Uterus (tissue), 4 donors: ENCODE measurements around the gene ANXA4. TPM values are rescaled to one million over a fixed set of nuclear protein-coding genes. Genes with fewer than 3 reads are reported as not detected.

Experiments used
- DNase-seq, 2 donors: peaks; one replicate each; pipeline ENCODE4 v3.0.0-alpha.2; 2019 to 2020
- H3K27ac ChIP-seq, 2 donors: fragments of 200-600 bp; sonication (generic); 1 replicate in 1 of 2; 2 replicates in 1 of 2; pipeline ENCODE4 v1.5.1; 2016 to 2018
- H3K27me3 ChIP-seq, 2 donors: fragments of 200-600 bp; sonication (generic); one replicate each; pipeline ENCODE4 v1.5.1; 2018 to 2019; ENCODE audit warnings: control low read depth in 1 of 2
- H3K36me3 ChIP-seq, 2 donors: fragments of 200-600 bp; sonication (generic); one replicate each; pipeline ENCODE4 v1.5.1; 2019; ENCODE audit warnings: control low read depth in 1 of 2
- H3K4me1 ChIP-seq, 2 donors: fragments of 200-600 bp; sonication (generic); one replicate each; pipeline ENCODE4 v1.5.1; 2018 to 2019; ENCODE audit warnings: control low read depth in 1 of 2
- H3K4me3 ChIP-seq, 2 donors: fragments of 200-600 bp; sonication (generic); 1 replicate in 1 of 2; 2 replicates in 1 of 2; pipeline ENCODE4 v1.5.1; 2018 to 2019; ENCODE audit warnings: mild to moderate bottlenecking in 1 of 2
- H3K9me3 ChIP-seq, 2 donors: fragments of 200-600 bp; sonication (generic); one replicate each; pipeline ENCODE4 v1.5.1; 2019; ENCODE audit warnings: control low read depth in 1 of 2
- POLR2A ChIP-seq, 2 donors: fragments of 450-650 bp; IDR thresholded peaks; one replicate each; pipeline ENCODE4 v1.6.1; 2016; ENCODE audit warnings: antibody characterized with exemption in 2 of 2, mild to moderate bottlenecking in 1 of 2, moderate library complexity in 1 of 2
- intact Hi-C: fragments of 100-400 bp; cut with DNase I; formaldehyde crosslinking; loops from one replicate; pipeline ENCODE4 v1.15.1; 2023; ENCODE audit warnings: low total_unique reads
- total RNA-seq, 4 donors: library from RNA; depleted of rRNA in 3 of 4; stranded (reverse); fragments of >200 nt in 3 of 4; gene quantifications; one replicate each; pipeline versions ENCODE4 v1.1.0 to v1.2.4, GENCODE V29; 2014 to 2023
- TF ChIP-seq, protein P1 (sequence below), 4 experiments: fragments of 200-600 bp in 2 of 4; fragments of 450-650 bp in 2 of 4; sonication (generic) in 2 of 4; IDR thresholded peaks; one replicate each; pipeline ENCODE4 v1.5.1; 2016 to 2019; ENCODE audit warnings: antibody characterized with exemption in 4 of 4, mild to moderate bottlenecking in 2 of 4, moderate library complexity in 1 of 4
- donor health status: DM: yes; HTN: yes; CAD: no.

The ANXA4 gene
- total RNA-seq, 4 donors from 2014 or later = 17.4 to 78.5 (median 32.4) TPM

DNA sequence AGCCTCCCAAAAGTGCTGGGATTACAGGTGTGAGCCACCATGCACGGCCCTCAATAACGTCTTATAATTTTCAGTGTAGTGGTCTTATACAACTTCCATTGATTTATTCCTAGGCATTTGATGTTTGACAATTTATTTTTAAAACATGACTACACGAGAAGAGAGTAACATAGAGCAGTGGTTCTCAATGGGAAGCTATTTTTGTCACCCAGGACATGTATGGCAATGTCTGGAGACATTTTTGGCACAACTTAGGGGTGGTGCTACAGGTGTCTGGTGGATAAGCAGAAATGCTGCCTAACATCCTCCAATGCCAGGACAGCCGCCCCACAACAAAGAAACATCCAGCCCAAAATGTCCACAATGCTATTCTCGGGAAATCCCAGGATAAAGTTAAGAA is 12.7 kb upstream of the ANXA4 start:
- TF ChIP-seq, protein P1, sequence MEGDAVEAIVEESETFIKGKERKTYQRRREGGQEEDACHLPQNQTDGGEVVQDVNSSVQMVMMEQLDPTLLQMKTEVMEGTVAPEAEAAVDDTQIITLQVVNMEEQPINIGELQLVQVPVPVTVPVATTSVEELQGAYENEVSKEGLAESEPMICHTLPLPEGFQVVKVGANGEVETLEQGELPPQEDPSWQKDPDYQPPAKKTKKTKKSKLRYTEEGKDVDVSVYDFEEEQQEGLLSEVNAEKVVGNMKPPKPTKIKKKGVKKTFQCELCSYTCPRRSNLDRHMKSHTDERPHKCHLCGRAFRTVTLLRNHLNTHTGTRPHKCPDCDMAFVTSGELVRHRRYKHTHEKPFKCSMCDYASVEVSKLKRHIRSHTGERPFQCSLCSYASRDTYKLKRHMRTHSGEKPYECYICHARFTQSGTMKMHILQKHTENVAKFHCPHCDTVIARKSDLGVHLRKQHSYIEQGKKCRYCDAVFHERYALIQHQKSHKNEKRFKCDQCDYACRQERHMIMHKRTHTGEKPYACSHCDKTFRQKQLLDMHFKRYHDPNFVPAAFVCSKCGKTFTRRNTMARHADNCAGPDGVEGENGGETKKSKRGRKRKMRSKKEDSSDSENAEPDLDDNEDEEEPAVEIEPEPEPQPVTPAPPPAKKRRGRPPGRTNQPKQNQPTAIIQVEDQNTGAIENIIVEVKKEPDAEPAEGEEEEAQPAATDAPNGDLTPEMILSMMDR (IDR thresholded peaks at IDR 0.05) = no peak
- no peak for TF ChIP-seq POLR2A (IDR thresholded peaks at IDR 0.05)
- H3K27ac ChIP-seq = no peak overlapping the region
- no peaks in the 10 kb centered on the region for H3K9me3 ChIP-seq
- no peak for DNase-seq
- H3K4me3 ChIP-seq = no peak overlapping the region
- intact Hi-C loops = loop anchor here (5.0 kb wide), 1 partner anchor 88 kb away; no protein-coding TSS in a partner anchor
- no peaks in the 10 kb centered on the region for H3K27me3 ChIP-seq
- no peaks in the 10 kb centered on the region for H3K4me1 ChIP-seq
- H3K36me3 ChIP-seq = no peaks in the 10 kb centered on the region

DNA sequence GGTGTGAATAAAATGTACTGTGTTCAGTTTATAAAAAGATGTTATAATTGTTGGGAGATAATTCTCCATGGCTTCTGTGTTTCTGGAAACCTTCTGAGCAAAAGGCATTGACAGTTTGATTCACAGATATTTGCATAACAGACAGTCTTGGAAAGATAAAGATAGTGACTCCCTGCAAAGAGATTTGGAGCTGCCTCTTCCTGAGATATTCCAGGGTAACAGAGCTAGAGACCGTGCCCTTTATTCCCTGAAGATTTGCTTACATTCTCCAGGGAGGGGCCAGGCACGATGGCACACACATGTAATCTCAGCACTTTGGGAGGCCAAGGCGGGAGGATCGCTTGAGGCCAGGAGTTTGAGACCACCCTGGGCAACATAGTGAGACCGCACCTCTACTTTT is 12.2 kb upstream of the ANXA4 start:
- Histone ChIP-seq H3K4me1 (no peaks in the 10 kb centered on the region), H3K27ac (no peak overlapping the region), H3K27me3 (no peaks in the 10 kb centered on the region), H3K36me3 (no peaks in the 10 kb centered on the region), H3K9me3 (no peaks in the 10 kb centered on the region), H3K4me3 (no peak overlapping the region)
- no peak for DNase-seq
- intact Hi-C loops = loop anchor here (5.0 kb wide), 1 partner anchor 88 kb away; no protein-coding TSS in a partner anchor
- TF ChIP-seq, protein P1 (IDR thresholded peaks at IDR 0.05) = no peak
- no peak for TF ChIP-seq POLR2A (IDR thresholded peaks at IDR 0.05)

DNA sequence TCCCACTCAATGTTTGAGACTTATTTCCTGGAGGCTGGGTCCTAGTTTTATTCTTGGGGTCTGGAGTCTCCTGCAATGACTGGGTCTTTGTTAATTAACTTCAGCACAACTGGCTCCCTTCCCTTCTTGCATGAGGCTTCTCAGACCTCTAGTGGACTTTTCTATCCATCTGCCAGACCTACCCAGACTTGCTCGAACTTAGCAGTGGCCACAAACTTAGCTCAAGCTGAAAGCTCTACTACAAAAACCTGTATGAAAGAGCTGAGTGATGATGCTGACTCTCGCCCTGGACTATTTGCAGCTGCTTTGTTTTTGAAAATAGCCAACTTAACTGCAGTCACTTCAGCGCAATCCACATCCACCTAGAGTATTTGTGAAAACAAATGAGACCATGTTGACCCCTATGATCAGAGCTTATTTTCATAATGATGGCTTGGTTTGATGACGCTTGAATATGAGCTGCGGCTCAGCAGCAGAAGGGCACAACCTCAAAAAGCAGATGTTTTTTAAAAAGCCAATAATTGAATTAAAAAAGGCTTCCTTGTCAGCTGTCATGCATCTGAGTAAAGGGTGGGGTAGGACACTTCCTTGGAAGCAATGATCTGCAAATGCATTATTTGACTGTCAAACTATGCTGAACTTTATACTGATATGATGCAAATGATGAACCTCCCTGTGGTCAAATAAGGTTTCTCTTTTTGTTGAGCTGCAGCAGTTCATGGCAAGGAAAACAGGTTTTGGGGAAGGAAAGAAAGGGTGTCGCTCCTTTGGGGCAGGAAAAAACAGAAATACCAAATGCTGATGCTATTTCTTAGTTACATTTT is 10.6 kb upstream of the ANXA4 start:
- TF ChIP-seq POLR2A (IDR thresholded peaks at IDR 0.05) = no peak
- TF ChIP-seq, protein P1 (IDR thresholded peaks at IDR 0.05) = no peak
- no peaks in the 10 kb centered on the region for H3K9me3 ChIP-seq
- H3K27me3 ChIP-seq = no peaks in the 10 kb centered on the region
- H3K4me1 ChIP-seq = no peaks in the 10 kb centered on the region
- H3K27ac ChIP-seq = no peak overlapping the region
- no peak overlapping the region for H3K4me3 ChIP-seq
- H3K36me3 ChIP-seq = no peaks in the 10 kb centered on the region
- no peak for DNase-seq
- intact Hi-C loops = no loop called here

DNA sequence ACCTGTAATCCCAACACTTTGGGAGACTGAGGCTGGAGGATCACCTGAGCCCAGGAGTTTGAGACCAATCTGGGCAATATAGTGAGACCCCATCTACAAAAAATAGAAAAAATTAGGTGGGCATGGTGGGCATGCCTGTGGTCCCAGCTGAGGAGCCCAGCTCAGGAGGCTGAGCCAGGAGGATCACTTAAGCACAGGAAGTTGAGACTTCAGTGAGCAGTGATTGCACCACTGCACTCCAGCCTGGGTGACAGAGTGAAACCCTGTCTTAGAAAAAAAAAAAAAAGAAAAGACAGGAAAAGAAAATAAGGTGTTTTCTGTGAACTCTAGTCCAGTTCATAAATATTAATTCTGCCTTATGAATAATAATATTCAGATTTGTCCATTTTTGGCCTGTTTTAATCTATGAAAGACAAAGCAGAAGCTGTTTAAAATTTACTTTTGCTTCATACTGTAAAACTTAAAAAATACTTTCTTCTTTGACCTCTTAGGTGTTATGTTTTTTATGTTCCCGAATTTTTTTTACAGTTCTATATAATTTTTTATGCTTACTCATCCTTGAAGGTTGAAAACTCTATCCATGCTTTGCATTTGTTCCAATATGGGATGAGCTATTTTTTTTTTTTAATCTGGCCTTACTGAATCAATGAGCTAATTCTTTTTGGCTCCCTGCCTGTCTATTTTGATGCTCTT is 8.4 kb upstream of the ANXA4 start:
- no peaks in the 10 kb centered on the region for H3K4me1 ChIP-seq
- TF ChIP-seq POLR2A (IDR thresholded peaks at IDR 0.05) = no peak
- TF ChIP-seq, protein P1 (IDR thresholded peaks at IDR 0.05) = no peak
- no peaks in the 10 kb centered on the region for H3K9me3 ChIP-seq
- no peak overlapping the region for H3K27ac ChIP-seq
- H3K4me3 ChIP-seq = no peak overlapping the region
- H3K36me3 ChIP-seq = no peaks in the 10 kb centered on the region
- intact Hi-C loops = no loop called here
- no peak for DNase-seq
- no peaks in the 10 kb centered on the region for H3K27me3 ChIP-seq

DNA sequence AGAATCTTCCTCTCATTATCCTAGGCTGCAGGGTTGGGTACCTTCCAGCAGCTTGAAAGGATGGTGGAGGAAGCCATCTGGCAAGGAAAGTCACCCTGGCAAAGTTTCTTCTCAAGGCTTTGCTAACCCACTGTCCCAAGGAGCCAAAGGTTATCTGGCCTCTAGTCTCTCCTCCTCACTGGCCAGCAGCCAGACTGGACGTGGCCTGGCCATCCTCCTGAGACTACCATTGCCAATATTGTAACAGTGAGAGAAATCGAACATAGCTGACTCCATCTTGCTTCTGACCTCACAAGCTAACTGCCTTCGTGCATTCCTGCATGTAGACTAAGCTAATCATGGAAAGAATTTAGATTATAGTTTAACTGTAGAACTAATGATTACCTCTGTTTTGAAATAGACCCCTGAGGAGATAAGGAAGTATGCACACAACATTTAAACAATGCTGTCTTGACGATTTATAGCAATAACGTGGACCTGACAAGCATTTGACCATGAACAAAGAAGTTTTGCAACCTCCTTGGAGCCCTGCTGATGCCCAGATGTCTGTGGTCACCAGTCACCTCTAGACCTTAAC is 7.8 kb upstream of the ANXA4 start:
- H3K9me3 ChIP-seq = no peaks in the 10 kb centered on the region
- TF ChIP-seq, protein P1 (IDR thresholded peaks at IDR 0.05) = no peak
- no peak for TF ChIP-seq POLR2A (IDR thresholded peaks at IDR 0.05)
- peak in 1 of 2 donors; percentile 50 for DNase-seq
- H3K27me3 ChIP-seq = no peaks in the 10 kb centered on the region
- no peak overlapping the region for H3K27ac ChIP-seq
- intact Hi-C loops = no loop called here
- no peaks in the 10 kb centered on the region for H3K36me3 ChIP-seq
- no peaks in the 10 kb centered on the region for H3K4me1 ChIP-seq
- no peak overlapping the region for H3K4me3 ChIP-seq
